H1 (cell line): ENCODE results near the gene FOXL3. TPM values are rescaled to one million over a fixed set of nuclear protein-coding genes. Genes with fewer than 3 reads are reported as not detected.
A peak's percentile ranks its signal among the peaks of the same experiment; 100 is the strongest.

Experiments used
- CTCF ChIA-PET: fragments of 300-600 bp; sonication (Branson Sonifier 250); formaldehyde crosslinking; loops from one replicate; lab custom pipeline; 2021; ENCODE audit not compliant: partially characterized antibody; lab: Charles Lee
- POLR2A ChIA-PET: fragments of 300-600 bp; sonication (Branson Sonifier 250); formaldehyde crosslinking; loops from one replicate; lab custom pipeline; 2021; ENCODE audit warnings: inconsistent platforms; ENCODE audit not compliant: partially characterized antibody; lab: Charles Lee
- DNase-seq, 2 experiments: peaks; one replicate each; pipeline versions ENCODE4 v3.0.0 to v3.0.0-alpha.2; 2010 to 2022; ENCODE audit warnings: low spot score in 2 of 2, low read depth in 1 of 2, mixed read lengths in 1 of 2
- FAIRE-seq: peaks from 2 replicates; lab custom pipeline; 2011; peaks lifted over from hg19 to GRCh38; lab: Jason Lieb, UNC
- H2AFZ ChIP-seq: 2 replicates; pipeline ENCODE4 v1.8.1; 2012; ENCODE audit warnings: low read length, inconsistent platforms
- H2AK5ac ChIP-seq: 2 replicates; pipeline ENCODE4 v1.6.1; 2013; ENCODE audit warnings: low read depth, low read length
- H2BK120ac ChIP-seq: replicated peaks from 2 replicates; pipeline ENCODE3; 2013; ENCODE audit warnings: low read depth, low read length, inconsistent platforms
- H2BK12ac ChIP-seq: 2 replicates; pipeline ENCODE4 v1.6.1; 2013; ENCODE audit warnings: low read depth, low read length
- H2BK15ac ChIP-seq: 2 replicates; pipeline ENCODE4 v1.6.1; 2013; ENCODE audit warnings: low read length
- H2BK20ac ChIP-seq: 2 replicates; pipeline ENCODE4 v1.6.1; 2013; ENCODE audit warnings: low read length
- H2BK5ac ChIP-seq: 2 replicates; pipeline ENCODE4 v1.6.1; 2013; ENCODE audit warnings: low read depth, low read length
- H3K14ac ChIP-seq: 2 replicates; pipeline ENCODE4 v1.6.1; 2013; ENCODE audit warnings: inconsistent platforms; ENCODE audit not compliant: insufficient read length
- H3K18ac ChIP-seq: 2 replicates; pipeline ENCODE4 v1.6.1; 2013; ENCODE audit warnings: low read length; ENCODE audit errors: extremely low read depth
- H3K23ac ChIP-seq: 2 replicates; pipeline ENCODE4 v1.6.1; 2013; ENCODE audit warnings: inconsistent platforms; ENCODE audit not compliant: insufficient read length
- H3K23me2 ChIP-seq: 2 replicates; pipeline ENCODE4 v1.6.1; 2013; ENCODE audit warnings: low read depth, low read length
- H3K27ac ChIP-seq: 2 replicates; pipeline ENCODE4 v1.6.1; 2011; ENCODE audit warnings: low read depth, low read length, inconsistent platforms
- H3K27me3 ChIP-seq, 4 experiments: replicated peaks in 1 of 4; 1 replicate in 1 of 4; 2 replicates in 3 of 4; pipeline versions ENCODE4 v1.6.1 to v1.8.1; 2011 to 2013; ENCODE audit warnings: low read length in 3 of 4, mild to moderate bottlenecking in 3 of 4, inconsistent platforms in 2 of 4, mixed read lengths in 2 of 4, moderate library complexity in 1 of 4; ENCODE audit not compliant: control insufficient read depth in 3 of 4, insufficient read depth in 3 of 4; ENCODE audit errors: extremely low read depth in 1 of 4
- H3K36me3 ChIP-seq, 4 experiments: 2 replicates each; pipeline versions ENCODE4 v1.6.1 to v1.8.1; 2011 to 2013; ENCODE audit warnings: mild to moderate bottlenecking in 4 of 4, low read length in 3 of 4, moderate library complexity in 2 of 4, control low read depth in 1 of 4, inconsistent platforms in 1 of 4; ENCODE audit not compliant: insufficient read depth in 4 of 4, control insufficient read depth in 2 of 4
- H3K4ac ChIP-seq: replicated peaks from 2 replicates; pipeline ENCODE3; 2013; ENCODE audit warnings: low read length, low read depth, mixed read lengths, inconsistent platforms; ENCODE audit not compliant: insufficient read length
- H3K4me1 ChIP-seq, 4 experiments: replicated peaks in 1 of 4; 1 replicate in 1 of 4; 2 replicates in 3 of 4; pipeline versions ENCODE4 v1.6.1 to v1.8.1; 2011 to 2013; ENCODE audit warnings: low read length in 3 of 4, inconsistent platforms in 2 of 4, mixed read lengths in 1 of 4; ENCODE audit not compliant: insufficient read depth in 4 of 4, control insufficient read depth in 3 of 4
- H3K4me2 ChIP-seq, 2 experiments: 2 replicates each; pipeline versions ENCODE4 v1.6.1 to v1.8.1; 2011 to 2013; ENCODE audit warnings: low read depth in 2 of 2, low read length in 2 of 2, control low read depth in 1 of 2, inconsistent platforms in 1 of 2, mild to moderate bottlenecking in 1 of 2; ENCODE audit not compliant: insufficient read depth in 1 of 2
- H3K4me3 ChIP-seq, 4 experiments: fragments of 200-600, 300-600 bp in 1 of 4; sonication (generic), shearing (Covaris generic), sonication (Bioruptor Twin) in 1 of 4; 2 replicates each; pipeline versions ENCODE4 v1.5.1 to v1.8.1; 2011 to 2016; ENCODE audit warnings: low read length in 4 of 4, low read depth in 3 of 4, control low read depth in 2 of 4, inconsistent platforms in 2 of 4, mild to moderate bottlenecking in 2 of 4, mixed read lengths in 1 of 4, moderate library complexity in 1 of 4; ENCODE audit not compliant: insufficient read depth in 2 of 4; ENCODE audit errors: extremely low read depth in 1 of 4
- H3K56ac ChIP-seq: replicated peaks from 2 replicates; pipeline ENCODE3; 2013; ENCODE audit warnings: low read depth, mild to moderate bottlenecking, mixed read lengths, low read length, inconsistent platforms; ENCODE audit not compliant: insufficient read length
- H3K79me1 ChIP-seq: 2 replicates; pipeline ENCODE4 v1.6.1; 2013; ENCODE audit warnings: low read depth, low read length, control low read depth
- H3K79me2 ChIP-seq, 2 experiments: 2 replicates each; pipeline versions ENCODE4 v1.6.1 to v1.8.1; 2012 to 2013; ENCODE audit warnings: low read length in 2 of 2, mild to moderate bottlenecking in 2 of 2, inconsistent platforms in 1 of 2; ENCODE audit not compliant: insufficient read depth in 2 of 2, control insufficient read depth in 1 of 2
- H3K9ac ChIP-seq, 4 experiments: replicated peaks in 1 of 4; 1 replicate in 1 of 4; 2 replicates in 3 of 4; pipeline versions ENCODE4 v1.6.1 to v1.8.1; 2011 to 2013; ENCODE audit warnings: low read depth in 3 of 4, low read length in 3 of 4, control low read depth in 2 of 4, mild to moderate bottlenecking in 2 of 4, moderate library complexity in 2 of 4, inconsistent platforms in 1 of 4; ENCODE audit errors: extremely low read depth in 1 of 4
- H3K9me3 ChIP-seq, 2 experiments: 2 replicates each; pipeline versions ENCODE4 v1.6.1 to v1.8.1; 2012 to 2013; ENCODE audit warnings: mild to moderate bottlenecking in 2 of 2, moderate library complexity in 2 of 2, control low read depth in 1 of 2, inconsistent platforms in 1 of 2, low read depth in 1 of 2, low read length in 1 of 2, mixed read lengths in 1 of 2; ENCODE audit not compliant: insufficient read depth in 2 of 2
- H4K20me1 ChIP-seq, 2 experiments: replicated peaks in 1 of 2; 2 replicates each; pipeline versions ENCODE3 to v1.8.1; 2011 to 2013; ENCODE audit warnings: inconsistent platforms in 2 of 2, low read length in 2 of 2, mild to moderate bottlenecking in 1 of 2; ENCODE audit not compliant: insufficient read depth in 2 of 2, control insufficient read depth in 1 of 2
- H4K5ac ChIP-seq: 2 replicates; pipeline ENCODE4 v1.6.1; 2013; ENCODE audit warnings: low read length, low read depth, mixed read lengths, inconsistent platforms; ENCODE audit not compliant: insufficient read length
- H4K8ac ChIP-seq: 2 replicates; pipeline ENCODE4 v1.8.0; 2013; ENCODE audit warnings: mild to moderate bottlenecking, moderate library complexity, low read length, inconsistent platforms; ENCODE audit not compliant: insufficient read depth; ENCODE audit errors: extremely low read depth
- H4K91ac ChIP-seq: replicated peaks from 2 replicates; pipeline ENCODE3; 2013; ENCODE audit warnings: low read length, mixed read lengths, inconsistent platforms; ENCODE audit not compliant: insufficient read length
- CBX8 ChIP-seq: fragments of 300-800, 300-1000 bp; sonication (generic); IDR thresholded peaks from 2 replicates; pipeline ENCODE4 v1.7.1; 2016; ENCODE audit warnings: low read depth, low read length, borderline replicate concordance
- CTCF ChIP-seq, 3 experiments: IDR thresholded peaks; 1 replicate in 2 of 3; 2 replicates in 1 of 3; pipeline versions ENCODE4 v1.5.1 to v1.6.1; 2011; ENCODE audit warnings: low read length in 3 of 3, mild to moderate bottlenecking in 3 of 3, inconsistent platforms in 2 of 3, low read depth in 1 of 3, moderate library complexity in 1 of 3; ENCODE audit not compliant: insufficient read depth in 1 of 3; ENCODE audit errors: control extremely low read depth in 1 of 3
- HDAC2 ChIP-seq, 2 experiments: fragments of 300-600 bp in 1 of 2; sonication (generic) in 1 of 2; IDR thresholded peaks; 2 replicates each; pipeline ENCODE4 v1.6.1; 2011 to 2012; ENCODE audit warnings: low read depth in 2 of 2, low read length in 2 of 2, mild to moderate bottlenecking in 2 of 2, moderate library complexity in 2 of 2, borderline replicate concordance in 1 of 2, inconsistent platforms in 1 of 2
- MAX ChIP-seq: IDR thresholded peaks from 2 replicates; pipeline ENCODE4 v1.6.1; 2012; ENCODE audit warnings: inconsistent platforms
- RAD21 ChIP-seq, 2 experiments: IDR thresholded peaks in 1 of 2; conservative IDR thresholded peaks in 1 of 2; 2 replicates each; pipeline ENCODE4 v1.6.1; 2011; ENCODE audit warnings: low read depth in 2 of 2, low read length in 2 of 2, improper control_type of control experiment in 1 of 2, inconsistent platforms in 1 of 2, mild to moderate bottlenecking in 1 of 2, moderate library complexity in 1 of 2
- WGBS, 2 experiments: shearing (Covaris generic) in 1 of 2; methylation state at CpG; one replicate each; pipeline versions ENCODE4 v1.1.6 to v1.1.7; 2013 to 2015; ENCODE audit warnings: low lambda C conversion rate in 2 of 2, mixed read lengths in 2 of 2, inconsistent platforms in 1 of 2, low coverage in 1 of 2, missing lambda C conversion rate in 1 of 2; ENCODE audit not compliant: insufficient replicate concordance in 2 of 2, insufficient coverage in 1 of 2, insufficient read length in 1 of 2; ENCODE audit errors: extremely low coverage in 1 of 2, missing lambda C conversion rate in 1 of 2; 5-methylcytosine and 5-hydroxymethylcytosine counted together
- polyA plus RNA-seq, 7 experiments: library from polyadenylated mRNA; depleted of rRNA in 3 of 7; stranded (reverse) in 5 of 7; unstranded in 2 of 7; fragments of >200 nt in 5 of 7; fragments of 200-250 nt in 2 of 7; gene quantifications; 1 replicate in 5 of 7; 2 replicates in 1 of 7; 4 replicates in 1 of 7; pipeline versions ENCODE4 v1.2.1 to v1.2.3, GENCODE V29; 2011 to 2013; ENCODE audit warnings: missing spikeins in 2 of 7, mixed read lengths in 2 of 7
- total RNA-seq: library from RNA; stranded (reverse); fragmentation: NEBNext Ultra II Directional; extraction: Animal tissue kit (Norgen Biotek cat#: 25700); gene quantifications from 2 replicates; pipeline ENCODE4 v1.2.1, GENCODE V29; 2021

The FOXL3 gene
- total and polyA plus RNA-seq, 2 of the 8 experiments (the other 6 are each of a cell fraction or from before 2014, with no cell fraction given), result not detected

DNA sequence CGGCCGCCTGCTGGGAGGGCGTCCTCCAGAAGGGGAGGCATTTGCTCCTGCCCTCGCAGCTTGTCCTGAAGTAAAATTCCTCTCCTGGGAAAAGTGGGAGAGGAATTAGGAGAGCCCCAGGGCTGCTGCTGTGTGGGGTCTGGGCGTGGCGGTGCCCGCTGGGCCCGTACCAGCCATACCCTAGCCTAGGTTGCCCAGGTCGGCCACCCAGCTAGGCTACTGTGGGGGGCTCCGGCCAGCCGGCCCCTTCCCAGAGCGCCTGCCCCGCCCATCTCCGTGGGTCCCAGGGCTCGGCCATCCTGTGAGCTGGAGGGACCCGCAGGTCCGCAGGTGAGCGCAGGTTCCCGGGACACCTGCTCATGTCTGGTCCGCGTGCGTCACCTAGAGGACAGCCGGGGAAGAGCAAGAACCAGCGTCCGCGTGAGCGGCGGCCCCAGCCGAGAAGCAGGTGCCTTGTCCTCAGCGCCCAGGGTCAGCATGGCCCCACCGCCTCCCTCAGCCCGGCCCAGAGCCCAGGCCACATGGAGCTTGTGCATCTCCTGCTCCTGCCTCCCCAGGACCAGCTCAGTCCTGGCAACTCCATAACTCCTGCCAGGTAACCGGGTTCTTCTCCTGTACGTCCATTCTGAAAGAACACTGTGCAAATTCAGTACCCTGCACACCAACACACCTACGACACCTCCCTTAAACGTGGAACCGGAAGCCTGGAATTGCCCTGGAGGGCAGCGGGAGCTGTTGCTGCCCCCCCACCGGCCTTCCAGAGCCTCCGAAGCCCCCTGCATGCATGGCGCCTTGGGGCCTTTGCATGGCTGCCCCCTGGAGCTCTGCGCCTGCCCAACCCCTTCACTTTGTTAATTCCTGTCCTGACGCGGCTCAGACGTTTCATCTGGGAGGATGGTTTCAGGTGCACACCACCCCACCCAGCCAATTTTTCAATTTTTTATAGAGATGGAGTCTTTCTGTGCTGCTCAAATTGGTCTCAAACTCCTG, 22.8 kb upstream of the FOXL3 start:
- POLR2A ChIA-PET, result interaction anchor here (0.9 kb wide), 1 partner anchor 212 kb away, joined by 3 read pairs; no protein-coding TSS in a partner anchor
- H3K23ac ChIP-seq, result no peak overlapping the region
- WGBS, 2 experiments, result 80% methylated on average over 44 of the region's 45 CpGs; no CpG with 5 or more reads in 1 of the 2 experiments
- peak; percentile 41; the same call in 1 of the 2 replicates for TF ChIP-seq MAX
- TF ChIP-seq RAD21 (IDR thresholded peaks at IDR 0.05 in 1 of 2, conservative IDR thresholded peaks at IDR 0.05 in 1 of 2; ENCODE audit: low read depth in 2 of 2, low read length in 2 of 2), result peak; percentile 80 to 88
- TF ChIP-seq CBX8, result no peak
- no peak for TF ChIP-seq HDAC2 (IDR thresholded peaks at IDR 0.05; ENCODE audit: borderline replicate concordance in 1 of 2, low read depth in 2 of 2, low read length in 2 of 2)
- TF ChIP-seq CTCF (IDR thresholded peaks at IDR 0.05; ENCODE audit: control extremely low read depth in 1 of 3, insufficient read depth in 1 of 3, low read depth in 1 of 3, low read length in 3 of 3), result peak in 2 of 3 experiments; percentile 70 to 88; a peak in 3 of 4 replicates

More for the DNA sequence above, 22.8 kb upstream of the FOXL3 start:
- Histone ChIP-seq H3K14ac (no peak overlapping the region), H3K9me3 (peaks cover 46 to 89% of the 10 kb centered on the region in 2 experiments), H3K36me3 (no peaks in the 10 kb centered on the region), H3K27me3 (no peaks in the 10 kb centered on the region; a peak in 1 of 7 replicates), H2AK5ac (no peak overlapping the region), H3K9ac (no peak overlapping the region), H4K5ac (no peak overlapping the region), H2BK15ac (peak overlapping the region; percentile 72; the same call in 1 of the 2 replicates), H2AFZ (no peak overlapping the region), H3K18ac (no peak overlapping the region), H3K4me2 (no peak overlapping the region), H2BK20ac (no peak overlapping the region), H3K23me2 (no peaks in the 10 kb centered on the region), H3K4me1 (no peaks in the 10 kb centered on the region), H4K20me1 (no peaks in the 10 kb centered on the region), H3K56ac (no peak overlapping the region), H2BK12ac (no peak overlapping the region), H3K27ac (no peak overlapping the region), H4K8ac (no peak overlapping the region; the same call in 1 of the 2 replicates), H4K91ac (no peak overlapping the region), H3K79me2 (no peaks in the 10 kb centered on the region), H2BK120ac (no peak overlapping the region), H3K4ac (no peak overlapping the region), H2BK5ac (no peak overlapping the region), H3K4me3 (no peak overlapping the region), H3K79me1 (0 out of 2 replicates have a peak, but pooled peaks cover 2% of the 10 kb centered on the region)
- FAIRE-seq, result no peak
- CTCF ChIA-PET, result interaction anchor here (0.7 to 3.6 kb wide), 28 partner anchors 9 to 216 kb away, joined by 3 to 21 read pairs (median 4); partner anchors contain the start of gene FOXL3
- DNase-seq, result peak; percentile 19 to 88
